HFF-Myc (cell line): Measurements from ENCODE around the gene CTSD.
A peak's percentile ranks its signal among the peaks of the same experiment; 100 is the strongest.
"Not testable (repeated sequence)": the region's sequence is repeated elsewhere in the genome, so short reads cannot be mapped to it uniquely, and the experiment has no call there.

ENCODE experiments used
- DNase-seq: peaks from one replicate; pipeline ENCODE4 v3.0.0-alpha.2; 2011; ENCODE audit warnings: low read depth; ENCODE audit errors: extremely low read depth
- H3K4me3 ChIP-seq: replicated peaks from 2 replicates; pipeline ENCODE4 v1.5.1; 2011; ENCODE audit warnings: low read depth, mild to moderate bottlenecking, control low read depth, low read length
- TF ChIP-seq, protein P1 (sequence below): IDR thresholded peaks from 2 replicates; pipeline ENCODE4 v1.5.1; 2012; ENCODE audit warnings: mild to moderate bottlenecking, low read depth, low read length, control low read depth; ENCODE audit errors: missing control alignments

Gene CTSD

DNA sequence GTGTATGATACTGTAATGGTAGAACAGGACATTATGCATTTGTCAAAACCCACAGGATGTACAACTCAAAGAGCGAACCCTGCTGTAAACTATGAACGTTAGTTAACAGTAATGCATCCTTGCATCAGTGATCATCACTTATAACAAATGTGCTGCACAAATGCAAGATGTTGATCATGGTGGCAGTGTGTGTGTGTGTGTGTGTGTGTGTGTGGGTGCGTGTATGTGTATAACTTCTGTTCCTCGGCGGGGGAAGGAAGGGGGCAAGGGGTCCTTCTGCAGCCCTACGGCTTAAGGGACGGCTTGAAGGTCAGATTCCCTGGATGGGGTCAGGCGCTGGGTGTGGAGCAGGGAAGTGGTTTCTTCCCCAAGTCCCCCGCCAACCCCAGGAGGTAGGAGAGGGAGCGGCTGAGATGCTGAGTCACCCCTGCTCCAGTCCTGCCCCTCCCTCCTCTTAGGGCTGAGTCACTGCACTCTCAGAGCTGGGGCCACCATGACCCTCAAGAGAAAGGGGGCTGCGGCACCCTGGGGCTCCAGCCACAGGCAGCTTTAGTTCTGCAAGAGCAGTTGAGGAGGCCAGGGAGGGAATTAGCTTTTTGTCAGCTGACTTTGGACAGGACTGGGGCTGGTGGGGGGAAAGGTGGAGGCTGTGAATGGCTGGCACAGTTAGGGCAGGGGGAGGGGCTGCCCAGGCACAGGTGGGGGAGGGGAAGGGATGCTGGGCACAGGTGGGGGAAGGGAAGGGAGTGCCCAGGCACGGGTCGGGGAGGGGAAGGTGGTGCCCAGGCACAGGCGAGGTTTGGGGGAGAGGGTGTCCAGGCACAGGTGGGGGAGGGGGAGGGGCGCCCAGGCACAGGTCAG, 8.8 kb upstream of the CTSD start:
- TF ChIP-seq, protein P1, sequence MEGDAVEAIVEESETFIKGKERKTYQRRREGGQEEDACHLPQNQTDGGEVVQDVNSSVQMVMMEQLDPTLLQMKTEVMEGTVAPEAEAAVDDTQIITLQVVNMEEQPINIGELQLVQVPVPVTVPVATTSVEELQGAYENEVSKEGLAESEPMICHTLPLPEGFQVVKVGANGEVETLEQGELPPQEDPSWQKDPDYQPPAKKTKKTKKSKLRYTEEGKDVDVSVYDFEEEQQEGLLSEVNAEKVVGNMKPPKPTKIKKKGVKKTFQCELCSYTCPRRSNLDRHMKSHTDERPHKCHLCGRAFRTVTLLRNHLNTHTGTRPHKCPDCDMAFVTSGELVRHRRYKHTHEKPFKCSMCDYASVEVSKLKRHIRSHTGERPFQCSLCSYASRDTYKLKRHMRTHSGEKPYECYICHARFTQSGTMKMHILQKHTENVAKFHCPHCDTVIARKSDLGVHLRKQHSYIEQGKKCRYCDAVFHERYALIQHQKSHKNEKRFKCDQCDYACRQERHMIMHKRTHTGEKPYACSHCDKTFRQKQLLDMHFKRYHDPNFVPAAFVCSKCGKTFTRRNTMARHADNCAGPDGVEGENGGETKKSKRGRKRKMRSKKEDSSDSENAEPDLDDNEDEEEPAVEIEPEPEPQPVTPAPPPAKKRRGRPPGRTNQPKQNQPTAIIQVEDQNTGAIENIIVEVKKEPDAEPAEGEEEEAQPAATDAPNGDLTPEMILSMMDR = no peak
- H3K4me3 ChIP-seq = no peak overlapping the region
- DNase-seq = peak; percentile 81

DNA sequence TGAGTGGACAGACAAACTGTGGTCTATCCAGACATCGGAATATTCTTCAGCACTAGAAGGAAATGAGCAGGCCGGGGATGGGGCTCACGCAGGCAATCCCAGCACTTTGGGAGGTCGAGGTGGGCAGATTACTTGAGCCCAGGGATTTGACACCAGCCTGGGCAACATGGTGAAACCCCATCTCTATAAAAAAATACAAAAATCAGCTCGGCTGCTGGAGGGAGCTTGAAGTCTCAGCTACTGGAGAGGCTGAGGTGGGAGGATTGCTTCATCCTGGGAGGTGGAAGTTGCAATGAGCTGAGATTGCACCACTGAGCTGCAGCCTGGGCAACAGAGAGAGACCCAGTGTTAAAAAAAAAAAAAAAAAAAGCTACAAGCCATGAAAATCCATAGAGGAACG, 8.0 kb upstream of the CTSD start:
- TF ChIP-seq, protein P1 = no peak
- no peak overlapping the region for H3K4me3 ChIP-seq
- no peak for DNase-seq

DNA sequence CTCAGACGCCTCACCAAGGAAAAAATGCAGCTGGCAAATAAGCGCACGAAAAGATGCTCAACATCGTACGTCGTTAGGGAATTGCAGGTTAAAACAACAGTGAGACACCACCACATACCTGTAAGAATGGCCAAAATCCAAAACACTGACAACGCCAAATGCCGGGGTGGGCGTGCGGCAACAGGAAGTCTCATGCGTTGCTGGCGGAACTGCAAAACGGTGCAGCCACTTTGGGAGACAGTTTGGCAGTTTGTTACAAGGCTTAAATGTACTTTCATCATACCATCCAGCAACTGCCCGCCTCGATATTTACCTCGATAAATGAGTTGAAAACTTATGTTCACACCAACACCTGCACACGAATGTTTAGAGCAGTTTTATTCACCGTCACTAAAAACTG, 7.5 kb upstream of the CTSD start:
- DNase-seq = no peak
- TF ChIP-seq, protein P1 = no peak
- no peak overlapping the region for H3K4me3 ChIP-seq

DNA sequence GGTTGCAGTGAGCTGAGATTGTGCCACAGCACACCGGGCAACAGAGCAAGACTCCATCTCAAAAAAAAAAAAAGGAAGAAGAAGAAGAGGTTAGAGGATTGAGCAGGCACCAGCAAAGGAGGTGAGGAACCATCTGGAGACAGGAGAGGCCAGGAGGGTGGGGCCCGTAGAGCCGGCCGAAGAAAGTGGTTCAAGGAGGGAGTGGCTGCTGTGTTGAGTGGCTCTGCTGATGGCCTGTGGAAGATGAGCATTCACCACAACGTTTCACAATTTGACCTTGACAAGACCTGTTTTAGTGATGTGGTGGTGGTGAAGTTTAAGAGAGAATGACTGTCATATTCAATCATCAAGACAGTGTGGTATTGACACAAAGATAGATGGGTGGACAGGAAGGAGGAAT, 6.8 kb upstream of the CTSD start:
- no peak for DNase-seq
- TF ChIP-seq, protein P1 = no peak
- H3K4me3 ChIP-seq = no peak overlapping the region

DNA sequence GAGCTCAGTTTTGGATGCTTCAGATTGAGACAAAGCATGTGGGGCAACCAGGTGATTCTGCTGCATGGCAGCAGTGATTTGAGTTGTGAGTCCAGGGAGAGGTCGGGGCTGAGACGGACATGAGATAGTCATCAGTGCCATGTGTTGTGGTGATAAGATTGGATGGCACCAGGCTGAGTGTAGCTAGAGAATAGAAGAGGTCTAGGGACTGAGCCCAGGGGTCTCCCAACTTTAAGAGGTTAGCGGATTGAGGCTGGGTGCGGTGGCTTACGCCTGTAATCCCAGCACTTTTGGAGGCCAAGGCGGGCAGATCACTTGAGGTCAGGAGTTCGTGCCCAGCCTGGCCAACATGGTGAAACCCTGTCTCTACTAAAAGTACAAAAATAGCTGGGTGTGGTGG, 6.3 kb upstream of the CTSD start:
- H3K4me3 ChIP-seq = no peak overlapping the region
- TF ChIP-seq, protein P1 = no peak

DNA sequence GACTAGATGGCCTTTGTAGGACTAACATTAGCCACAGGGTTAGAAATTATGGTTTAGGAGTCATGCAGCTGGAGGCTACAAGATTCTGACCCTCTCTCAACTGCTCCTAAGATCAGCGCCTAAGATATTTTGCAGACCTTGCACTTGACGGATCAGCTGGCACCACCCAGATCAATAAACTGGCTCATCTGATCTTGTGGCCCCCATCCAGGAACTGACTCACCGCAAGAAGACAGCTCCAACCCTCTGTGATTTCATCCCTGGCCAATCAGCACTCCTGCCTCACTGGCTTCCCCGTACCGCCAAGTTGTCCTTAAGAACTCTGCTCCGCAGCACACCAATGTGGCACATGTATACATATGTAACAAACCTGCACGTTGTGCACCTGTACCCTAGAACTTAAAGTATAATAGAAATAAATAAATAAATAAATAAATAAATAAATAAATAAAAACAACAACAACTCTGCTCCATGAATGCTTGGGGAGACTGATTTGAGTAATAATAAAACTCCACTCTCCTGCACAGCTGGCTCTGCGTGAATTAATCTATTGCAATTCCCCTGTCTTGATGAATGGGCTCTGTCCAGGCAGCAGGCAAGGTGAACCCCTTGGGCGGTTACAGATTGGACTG, 5.7 kb upstream of the CTSD start:
- H3K4me3 ChIP-seq, DNase-seq: not testable (repeated sequence)

More for the DNA sequence above, 6.3 kb upstream of the CTSD start:
- no peak for DNase-seq

DNA sequence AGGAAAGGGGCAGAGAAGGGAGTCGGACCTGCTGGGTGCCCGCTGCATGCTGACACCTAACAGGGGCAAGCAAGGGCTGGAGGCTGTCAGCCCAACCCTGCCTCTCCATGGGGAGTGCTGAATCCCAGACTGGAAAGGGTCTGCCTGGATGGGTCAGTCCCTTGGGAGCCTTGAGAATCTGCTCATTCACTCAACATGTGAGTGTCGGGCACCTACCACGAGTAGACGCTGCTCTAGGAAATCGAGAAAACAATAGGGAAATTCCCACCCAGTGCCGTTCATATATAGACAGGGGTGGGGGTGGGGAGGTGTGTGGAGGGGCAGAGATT, 4.4 kb upstream of the CTSD start:
- DNase-seq = no peak
- TF ChIP-seq, protein P1 = no peak
- H3K4me3 ChIP-seq = no peak overlapping the region
